IPS-18a (cell line): ENCODE data around the gene TM6SF1.
"Not testable (repeated sequence)": the region's sequence is repeated elsewhere in the genome, so short reads cannot be mapped to it uniquely, and the experiment has no call there.

Experiments
- H3K27ac ChIP-seq: one replicate; pipeline ENCODE4 v1.5.1; 2013; ENCODE audit warnings: low read length
- H3K27me3 ChIP-seq: one replicate; pipeline ENCODE4 v1.6.1; 2013; ENCODE audit warnings: mild to moderate bottlenecking, low read length; ENCODE audit not compliant: control insufficient read depth, insufficient read depth
- H3K36me3 ChIP-seq: one replicate; pipeline ENCODE4 v1.6.1; 2013; ENCODE audit warnings: low read depth, low read length; ENCODE audit not compliant: control insufficient read depth
- H3K4me1 ChIP-seq: one replicate; pipeline ENCODE4 v1.6.1; 2013; ENCODE audit warnings: low read depth, low read length; ENCODE audit not compliant: control insufficient read depth
- H3K4me3 ChIP-seq: one replicate; pipeline ENCODE4 v1.5.1; 2013; ENCODE audit warnings: low read length
- H3K9ac ChIP-seq: one replicate; pipeline ENCODE4 v1.6.1; 2013; ENCODE audit warnings: mild to moderate bottlenecking, low read length, moderate library complexity
- H3K9me3 ChIP-seq: one replicate; pipeline ENCODE4 v1.6.1; 2013; ENCODE audit warnings: low read depth, low read length; ENCODE audit not compliant: control insufficient read depth

TM6SF1 gene

GRCh38 chr15:83164771-83165404, 57.4 kb downstream of the TM6SF1 start:
- no peak overlapping the region for H3K4me3 ChIP-seq
- no peaks in the 10 kb centered on the region for H3K36me3 ChIP-seq
- no peak overlapping the region for H3K9ac ChIP-seq
- no peak overlapping the region for H3K27ac ChIP-seq
- H3K4me1 ChIP-seq: peaks cover 7% of the 10 kb centered on the region
- no peaks in the 10 kb centered on the region for H3K27me3 ChIP-seq
- H3K9me3 ChIP-seq: no peaks in the 10 kb centered on the region

- Histone ChIP-seq H3K4me3 (no peak overlapping the region), H3K36me3 (no peaks in the 10 kb centered on the region), H3K4me1 (peaks cover 7% of the 10 kb centered on the region), H3K27me3 (no peaks in the 10 kb centered on the region), H3K9ac (no peak overlapping the region), H3K9me3 (no peaks in the 10 kb centered on the region), H3K27ac (no peak overlapping the region)
Observed at GRCh38 chr15:83166218-83166617, 58.8 kb downstream of the TM6SF1 start.

- Histone ChIP-seq H3K9ac (no peak overlapping the region), H3K36me3 (no peaks in the 10 kb centered on the region), H3K4me1 (peaks cover 7% of the 10 kb centered on the region), H3K4me3 (no peak overlapping the region), H3K27me3 (no peaks in the 10 kb centered on the region), H3K27ac (no peak overlapping the region), H3K9me3 (no peaks in the 10 kb centered on the region)
Observed at GRCh38 chr15:83166830-83167229, 59.4 kb downstream of the TM6SF1 start.

- not testable (repeated sequence) for H3K4me1 ChIP-seq, H3K9me3 ChIP-seq, H3K27ac ChIP-seq, H3K4me3 ChIP-seq, H3K27me3 ChIP-seq, H3K9ac ChIP-seq, H3K36me3 ChIP-seq
Observed at GRCh38 chr15:83169576-83169975, 62.1 kb downstream of the TM6SF1 start.

- Histone ChIP-seq H3K9me3 (no peaks in the 10 kb centered on the region), H3K27ac (no peak overlapping the region), H3K27me3 (no peaks in the 10 kb centered on the region), H3K4me3 (no peak overlapping the region), H3K4me1 (peaks cover 7% of the 10 kb centered on the region), H3K36me3 (no peaks in the 10 kb centered on the region), H3K9ac (no peak overlapping the region)
Observed at GRCh38 chr15:83170474-83171165, 63.2 kb downstream of the TM6SF1 start.

- Histone ChIP-seq H3K27ac (no peak overlapping the region), H3K4me1 (no peaks in the 10 kb centered on the region), H3K4me3 (no peak overlapping the region), H3K36me3 (no peaks in the 10 kb centered on the region), H3K27me3 (no peaks in the 10 kb centered on the region), H3K9me3 (no peaks in the 10 kb centered on the region), H3K9ac (no peak overlapping the region)
Observed at GRCh38 chr15:83174891-83175290, 67.4 kb downstream of the TM6SF1 start.

GRCh38 chr15:83178390-83178789, 70.9 kb downstream of the TM6SF1 start:
- no peaks in the 10 kb centered on the region for H3K36me3 ChIP-seq
- no peak overlapping the region for H3K27ac ChIP-seq

GRCh38 chr15:83178869-83179325, 71.5 kb downstream of the TM6SF1 start:
- no peaks in the 10 kb centered on the region for H3K4me1 ChIP-seq
- no peak overlapping the region for H3K4me3 ChIP-seq
- no peaks in the 10 kb centered on the region for H3K9me3 ChIP-seq
- no peaks in the 10 kb centered on the region for H3K36me3 ChIP-seq
- no peaks in the 10 kb centered on the region for H3K27me3 ChIP-seq
- no peak overlapping the region for H3K27ac ChIP-seq
- H3K9ac ChIP-seq: no peak overlapping the region

More at GRCh38 chr15:83178390-83178789, 70.9 kb downstream of the TM6SF1 start:
- no peaks in the 10 kb centered on the region for H3K9me3 ChIP-seq
- H3K27me3 ChIP-seq: no peaks in the 10 kb centered on the region
- no peak overlapping the region for H3K9ac ChIP-seq
- no peak overlapping the region for H3K4me3 ChIP-seq
- H3K4me1 ChIP-seq: no peaks in the 10 kb centered on the region

GRCh38 chr15:83185561-83185960, 78.1 kb downstream of the TM6SF1 start:
- Histone ChIP-seq H3K9ac (no peak overlapping the region), H3K9me3 (no peaks in the 10 kb centered on the region), H3K4me1 (no peaks in the 10 kb centered on the region), H3K4me3 (no peak overlapping the region), H3K27ac (no peak overlapping the region), H3K27me3 (no peaks in the 10 kb centered on the region), H3K36me3 (no peaks in the 10 kb centered on the region)
